Heart right ventricle (tissue), 16 donors: ENCODE data around the gene SMARCAD1. TPM values are rescaled to one million over a fixed set of nuclear protein-coding genes. Genes with fewer than 3 reads are reported as not detected.
A peak's percentile ranks its signal among the peaks of the same experiment; 100 is the strongest.

Experiments used
- ATAC-seq, 8 donors: fragments of 200-7000 bp; cut with Tn5 transposase; one replicate each; pipeline ENCODE4 v1.9.1; 2020; ENCODE audit warnings: mild to moderate bottlenecking in 8 of 8, moderate library complexity in 8 of 8, moderate number of reproducible peaks in 1 of 8
- DNase-seq, 2 donors: peaks; one replicate each; pipeline ENCODE4 v3.0.0-alpha.2; 2020
- H3K27ac ChIP-seq, 10 donors: fragments of 200-600 bp; sonication (generic) in 2 of 10; one replicate each; pipeline versions ENCODE4 v1.5.0 to v1.8.0; 2020 to 2022; ENCODE audit warnings: mild to moderate bottlenecking in 3 of 10
- H3K27me3 ChIP-seq, 7 donors: fragments of 200-600 bp; one replicate each; pipeline ENCODE4 v1.8.0; 2021 to 2022; ENCODE audit warnings: mild to moderate bottlenecking in 2 of 7
- H3K36me3 ChIP-seq, 9 donors: fragments of 200-600 bp; sonication (generic) in 1 of 9; one replicate each; pipeline versions ENCODE4 v1.5.0 to v1.8.0; 2020 to 2022; ENCODE audit warnings: mild to moderate bottlenecking in 2 of 9
- H3K4me1 ChIP-seq, 9 donors: fragments of 200-600 bp; sonication (generic) in 1 of 9; one replicate each; pipeline versions ENCODE4 v1.5.0 to v1.8.0; 2020 to 2022; ENCODE audit warnings: mild to moderate bottlenecking in 4 of 9
- H3K4me3 ChIP-seq, 10 donors: fragments of 200-600 bp; sonication (generic) in 2 of 10; one replicate each; pipeline versions ENCODE4 v1.5.0 to v1.8.0; 2020 to 2022; ENCODE audit warnings: mild to moderate bottlenecking in 7 of 10, moderate library complexity in 2 of 10
- H3K9me3 ChIP-seq, 11 donors: fragments of 200-600 bp in 10 of 11; sonication (generic) in 2 of 11; one replicate each; pipeline versions ENCODE4 v1.5.0 to v1.8.0; 2013 to 2022; ENCODE audit warnings: mild to moderate bottlenecking in 2 of 11, control low read depth in 1 of 11, moderate library complexity in 1 of 11
- WGBS, 2 donors: extraction: QIAGEN DNeasy Blood & Tissue Kit; methylation state at CpG; one replicate each; pipeline ENCODE4 v1.1.7; 2013; ENCODE audit warnings: inconsistent platforms in 1 of 2; 5-methylcytosine and 5-hydroxymethylcytosine counted together
- intact Hi-C, 10 donors: fragments of 100-400 bp; cut with DNase I; formaldehyde crosslinking; loops; one replicate each; pipeline versions ENCODE4 v1.11.1 to v1.14.2; 2022
- polyA plus RNA-seq, 2 donors: library from polyadenylated mRNA; stranded (reverse); fragments of 200-250 nt; gene quantifications; one replicate each; pipeline ENCODE4 v1.2.3, GENCODE V29; 2013
- total RNA-seq, 10 donors: library from RNA; stranded (reverse); fragmentation: NEBNext Ultra II Directional in 3 of 10; extraction: Animal tissue kit (Norgen Biotek cat#: 25700) in 3 of 10; gene quantifications; one replicate each; pipeline versions ENCODE4 v1.2.1 to v1.2.4, GENCODE V29; 2021 to 2023
- TF ChIP-seq, protein P1 (sequence below), 9 donors: fragments of 200-600 bp; sonication (generic) in 2 of 9; IDR thresholded peaks; one replicate each; pipeline versions ENCODE4 v1.5.0 to v1.8.0; 2021 to 2022; ENCODE audit warnings: antibody characterized with exemption in 9 of 9, mild to moderate bottlenecking in 5 of 9, moderate library complexity in 1 of 9
- donor health status: Arrhythmogenic right ventricular cardiomyopathy.
- donor health status: ischemic (EF 13 %, LVEDD 7.1; RV severe dilation, severe dysfunction).
- donor health status: healthy with polysubstance abuse.
- donor health status: DM: no; HTN: yes; CAD: no.
- donor health status: DM: no; HTN: no; CAD: no.
- donor health status: ischemic (EF 25% LVEDD 6.9; RV normal size, moderate dysfunction).
- donor health status: ischemic (EF 25% LVEDD 5.7; RV mildly dilated, moderate dysfunction).
- donor health status: healthy.
- donor health status: DM: yes; HTN: yes; CAD: no.
- donor health status: Ischemic cardiomyopathy.
- donor health status: ischemic (EF 35%, LVEDD 5.7; RV mildly dilated, moderate dysfunction).
- donor health status: nonischemic (EF 11% LVEDD 7.7; RV severe dilation, severe dysfunction).
- donor health status: DM: yes; HTN: yes; CAD: no.
- donor health status: PGD.
- donor health status: ischemic (EF 29% LVEDD 5.4; RV normal size, mild dysfunction).
- donor health status: nonischemic (EF 23%, LVEDD 6.1; RV moderate dilation, normal function).

The SMARCAD1 gene
- total and polyA plus RNA-seq, 12 donors: 4.5 to 15.1 (median 10.8) TPM

DNA sequence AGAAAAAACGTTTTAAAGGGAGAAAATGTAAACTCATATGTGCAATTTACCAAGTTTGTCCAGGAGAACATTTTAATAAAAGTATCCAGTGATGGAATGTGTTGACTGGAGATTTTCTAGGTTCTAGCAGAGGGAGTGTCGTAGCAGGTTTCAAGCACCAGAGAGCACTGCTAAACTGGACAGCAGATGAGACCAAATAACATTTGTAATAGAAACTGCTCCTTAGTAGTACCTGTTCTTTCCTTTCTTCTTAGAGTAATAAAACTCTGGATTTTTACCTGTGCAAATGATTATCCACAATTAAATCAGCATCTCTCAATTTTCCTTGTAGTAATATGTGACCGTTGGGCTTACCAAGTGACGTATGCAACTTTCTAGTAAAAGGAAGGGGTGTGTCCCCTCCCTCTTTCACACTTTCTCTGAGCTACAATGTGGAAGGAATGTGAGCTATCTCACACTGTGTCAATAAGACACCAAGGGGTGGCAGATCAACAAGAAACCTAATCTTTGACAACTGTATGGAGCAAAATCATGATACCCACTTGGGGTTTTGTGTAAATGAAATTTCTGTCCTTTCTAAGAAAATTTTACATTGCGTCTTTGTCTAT lies 125.4 kb downstream of the SMARCAD1 start:
- WGBS, 2 donors: 29 to 46% methylated on average over 5 of the region's 5 CpGs
- Histone ChIP-seq H3K27me3 (no peaks in the 10 kb centered on the region), H3K27ac (no peak overlapping the region), H3K36me3 (no peaks in the 10 kb centered on the region), H3K9me3 (no peaks in the 10 kb centered on the region), H3K4me3 (no peak overlapping the region), H3K4me1 (peaks cover 0 to 17% (median 6%) of the 10 kb centered on the region in 9 donors)
- DNase-seq: no peak
- peak in 7 of 8 donors; percentile 67 to 86 (median 77) for ATAC-seq
- intact Hi-C loops: loop anchor here in 3 of 10 donors (5.0 to 10.0 kb wide), 3 partner anchors 52 to 402 kb away; no protein-coding TSS in a partner anchor
- TF ChIP-seq, protein P1, sequence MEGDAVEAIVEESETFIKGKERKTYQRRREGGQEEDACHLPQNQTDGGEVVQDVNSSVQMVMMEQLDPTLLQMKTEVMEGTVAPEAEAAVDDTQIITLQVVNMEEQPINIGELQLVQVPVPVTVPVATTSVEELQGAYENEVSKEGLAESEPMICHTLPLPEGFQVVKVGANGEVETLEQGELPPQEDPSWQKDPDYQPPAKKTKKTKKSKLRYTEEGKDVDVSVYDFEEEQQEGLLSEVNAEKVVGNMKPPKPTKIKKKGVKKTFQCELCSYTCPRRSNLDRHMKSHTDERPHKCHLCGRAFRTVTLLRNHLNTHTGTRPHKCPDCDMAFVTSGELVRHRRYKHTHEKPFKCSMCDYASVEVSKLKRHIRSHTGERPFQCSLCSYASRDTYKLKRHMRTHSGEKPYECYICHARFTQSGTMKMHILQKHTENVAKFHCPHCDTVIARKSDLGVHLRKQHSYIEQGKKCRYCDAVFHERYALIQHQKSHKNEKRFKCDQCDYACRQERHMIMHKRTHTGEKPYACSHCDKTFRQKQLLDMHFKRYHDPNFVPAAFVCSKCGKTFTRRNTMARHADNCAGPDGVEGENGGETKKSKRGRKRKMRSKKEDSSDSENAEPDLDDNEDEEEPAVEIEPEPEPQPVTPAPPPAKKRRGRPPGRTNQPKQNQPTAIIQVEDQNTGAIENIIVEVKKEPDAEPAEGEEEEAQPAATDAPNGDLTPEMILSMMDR (IDR thresholded peaks at IDR 0.05): peak; percentile 15 to 64 (median 49)

DNA sequence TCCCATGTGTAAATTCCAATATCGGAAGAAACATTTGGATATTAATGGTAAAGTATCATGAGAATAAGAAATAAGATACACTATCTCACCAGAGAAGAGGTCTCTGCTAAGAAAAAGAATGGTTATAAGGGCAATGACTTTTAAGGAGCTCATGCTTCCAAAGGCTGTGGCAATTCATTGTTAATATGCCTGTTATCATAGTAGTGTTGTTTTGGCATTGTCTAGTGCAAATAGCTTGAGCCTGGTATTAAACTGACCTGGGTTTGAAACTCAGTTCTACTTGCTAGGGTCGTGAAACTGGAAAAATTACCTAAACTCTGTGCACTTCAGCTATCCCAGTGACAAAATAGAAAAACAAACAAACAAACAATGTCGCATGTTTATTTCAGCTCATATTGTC lies 126.2 kb downstream of the SMARCAD1 start:
- no peaks in the 10 kb centered on the region for H3K9me3 ChIP-seq
- no peaks in the 10 kb centered on the region for H3K27me3 ChIP-seq
- H3K36me3 ChIP-seq: no peaks in the 10 kb centered on the region
- ATAC-seq (peak in 3 of 8 donors; percentile 27 to 40 (median 34)), DNase-seq (no peak)
- no peak overlapping the region for H3K27ac ChIP-seq
- 79 to 83% methylated on average over 3 of the region's 3 CpGs for WGBS, 2 donors
- peaks cover 0 to 17% (median 6%) of the 10 kb centered on the region in 9 donors for H3K4me1 ChIP-seq
- TF ChIP-seq, protein P1 (IDR thresholded peaks at IDR 0.05): no peak
- intact Hi-C loops: loop anchor here in 3 of 10 donors (5.0 to 10.0 kb wide), 3 partner anchors 51 to 401 kb away; no protein-coding TSS in a partner anchor
- no peak overlapping the region for H3K4me3 ChIP-seq

DNA sequence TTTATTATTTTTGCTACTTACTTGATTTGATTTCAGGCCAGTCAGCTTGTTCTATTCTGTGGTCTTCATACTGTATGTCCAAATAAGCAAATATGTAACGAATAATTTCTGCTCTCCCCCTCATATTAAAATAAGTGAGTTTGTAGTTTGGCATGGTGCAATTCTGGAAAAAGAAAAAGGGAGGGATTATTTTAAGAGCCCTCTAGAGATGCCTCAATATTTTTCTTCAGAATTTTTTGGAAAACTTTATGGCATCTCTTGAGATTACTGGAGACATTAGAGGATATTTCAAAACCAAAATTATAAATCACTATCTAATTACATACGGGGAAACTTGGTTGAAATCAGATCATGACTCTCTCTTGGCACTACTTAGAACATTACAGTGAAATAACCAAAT lies 126.8 kb downstream of the SMARCAD1 start:
- Histone ChIP-seq H3K4me1 (peaks cover 0 to 17% (median 6%) of the 10 kb centered on the region in 9 donors), H3K36me3 (no peaks in the 10 kb centered on the region), H3K9me3 (no peaks in the 10 kb centered on the region), H3K27ac (peak overlapping the region in 1 of 10 donors; percentile 7), H3K27me3 (no peaks in the 10 kb centered on the region), H3K4me3 (no peak overlapping the region)
- WGBS, 2 donors: 51 to 58% methylated on average over 2 of the region's 2 CpGs
- TF ChIP-seq, protein P1 (IDR thresholded peaks at IDR 0.05): no peak
- intact Hi-C loops: loop anchor here in 3 of 10 donors (5.0 to 10.0 kb wide), 3 partner anchors 50 to 400 kb away; no protein-coding TSS in a partner anchor
- DNase-seq (no peak), ATAC-seq (no peak)

DNA sequence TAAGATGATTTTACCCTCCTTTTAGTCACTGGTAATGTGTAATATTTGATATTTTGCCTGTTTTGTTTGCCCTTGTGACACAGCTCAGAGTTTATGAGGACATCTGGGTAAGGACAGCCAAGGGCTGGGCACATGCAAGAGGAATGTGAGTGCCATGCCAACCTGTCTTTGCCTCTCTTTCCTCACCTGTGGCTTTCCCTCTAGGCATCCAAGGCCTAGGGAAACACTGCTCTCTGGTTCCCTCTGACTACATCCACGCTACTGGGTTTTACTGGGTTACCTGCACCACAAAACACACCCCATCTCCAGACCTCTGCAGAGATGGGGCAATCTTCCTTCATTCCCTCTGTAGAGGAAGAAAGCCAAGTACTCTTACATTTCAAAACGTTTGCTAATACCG lies 127.3 kb downstream of the SMARCAD1 start:
- Histone ChIP-seq H3K4me1 (peaks cover 0 to 17% (median 6%) of the 10 kb centered on the region in 9 donors), H3K4me3 (no peak overlapping the region), H3K36me3 (no peaks in the 10 kb centered on the region), H3K9me3 (no peaks in the 10 kb centered on the region), H3K27ac (no peak overlapping the region), H3K27me3 (no peaks in the 10 kb centered on the region)
- intact Hi-C loops: loop anchor here in 3 of 10 donors (5.0 to 10.0 kb wide), 3 partner anchors 50 to 400 kb away; no protein-coding TSS in a partner anchor
- TF ChIP-seq, protein P1 (IDR thresholded peaks at IDR 0.05): no peak
- DNase-seq (no peak), ATAC-seq (peak in 7 of 8 donors; percentile 43 to 75 (median 61))
- WGBS, 2 donors: 81% methylated on average over 3 of the region's 3 CpGs
